ENCODE results near the gene FRK.

DNA sequence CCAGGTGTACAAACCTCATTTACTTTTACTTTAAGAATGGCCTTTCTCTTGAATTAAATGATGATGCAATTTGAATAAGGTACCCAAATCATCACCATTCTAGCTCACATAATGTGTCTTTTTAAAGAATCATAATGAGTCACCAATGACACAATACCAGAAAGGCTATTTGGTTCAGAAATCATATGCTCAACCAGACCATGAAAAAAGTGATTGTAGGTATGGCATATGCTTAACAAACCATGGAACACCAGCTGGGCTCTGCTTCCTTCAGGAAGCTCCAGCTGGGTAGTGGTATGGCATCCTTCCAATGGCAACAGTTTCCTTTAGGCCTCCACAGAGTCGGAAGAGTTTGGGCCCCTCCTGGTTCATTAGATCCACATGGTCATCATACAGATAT, 128.2 kb downstream of the FRK start:
- TF ChIP-seq, protein P1, sequence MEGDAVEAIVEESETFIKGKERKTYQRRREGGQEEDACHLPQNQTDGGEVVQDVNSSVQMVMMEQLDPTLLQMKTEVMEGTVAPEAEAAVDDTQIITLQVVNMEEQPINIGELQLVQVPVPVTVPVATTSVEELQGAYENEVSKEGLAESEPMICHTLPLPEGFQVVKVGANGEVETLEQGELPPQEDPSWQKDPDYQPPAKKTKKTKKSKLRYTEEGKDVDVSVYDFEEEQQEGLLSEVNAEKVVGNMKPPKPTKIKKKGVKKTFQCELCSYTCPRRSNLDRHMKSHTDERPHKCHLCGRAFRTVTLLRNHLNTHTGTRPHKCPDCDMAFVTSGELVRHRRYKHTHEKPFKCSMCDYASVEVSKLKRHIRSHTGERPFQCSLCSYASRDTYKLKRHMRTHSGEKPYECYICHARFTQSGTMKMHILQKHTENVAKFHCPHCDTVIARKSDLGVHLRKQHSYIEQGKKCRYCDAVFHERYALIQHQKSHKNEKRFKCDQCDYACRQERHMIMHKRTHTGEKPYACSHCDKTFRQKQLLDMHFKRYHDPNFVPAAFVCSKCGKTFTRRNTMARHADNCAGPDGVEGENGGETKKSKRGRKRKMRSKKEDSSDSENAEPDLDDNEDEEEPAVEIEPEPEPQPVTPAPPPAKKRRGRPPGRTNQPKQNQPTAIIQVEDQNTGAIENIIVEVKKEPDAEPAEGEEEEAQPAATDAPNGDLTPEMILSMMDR (IDR thresholded peaks at IDR 0.05): no peak
- no peak for TF ChIP-seq POLR2A (IDR thresholded peaks at IDR 0.05)
